GM19351 (cell line): Measurements from ENCODE around the gene SPATA2L.

Experiments used
- ATAC-seq: cut with Tn5 transposase; IDR thresholded peaks from one replicate; pipeline ENCODE4 v1.9.1; 2021; ENCODE audit warnings: mild to moderate bottlenecking, moderate library complexity; ENCODE audit not compliant: unreplicated experiment

Gene SPATA2L

DNA sequence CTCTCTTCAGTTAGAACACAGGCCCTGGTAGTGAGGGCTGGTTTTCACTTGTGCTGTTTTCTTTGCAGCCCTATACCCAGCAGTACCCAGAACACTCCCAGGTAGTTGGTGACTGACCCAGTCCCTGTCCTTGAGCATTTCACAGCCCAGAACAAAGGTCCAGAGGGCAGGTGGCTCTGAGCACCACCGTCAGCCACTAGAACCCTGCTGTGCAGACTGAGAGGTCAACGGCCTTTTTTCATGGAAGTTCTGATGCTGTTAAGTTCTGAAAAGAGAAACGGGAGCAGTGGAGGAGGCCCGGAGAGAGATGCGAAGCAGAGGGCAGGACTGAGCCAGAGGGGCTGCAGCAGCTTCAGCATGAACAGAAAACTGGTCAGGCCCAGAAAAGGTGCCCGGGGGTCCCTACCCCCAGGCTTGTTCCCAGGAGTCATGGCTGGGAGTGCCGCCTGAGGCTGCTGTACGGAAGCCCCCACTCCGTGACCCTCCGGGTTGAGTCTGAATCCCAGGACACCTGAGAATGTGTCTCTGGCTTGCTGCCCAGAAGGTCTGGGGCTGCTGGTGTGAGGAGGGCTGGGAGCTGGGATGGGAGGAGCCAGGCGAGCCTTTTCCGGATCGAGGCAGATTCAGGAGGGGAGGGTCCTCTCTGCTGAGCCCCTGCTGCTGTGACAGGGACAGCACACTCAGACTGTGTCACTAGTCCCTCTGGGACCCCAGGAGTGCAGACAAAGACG is 28.5 kb upstream of the SPATA2L start:
- ATAC-seq = no peak

DNA sequence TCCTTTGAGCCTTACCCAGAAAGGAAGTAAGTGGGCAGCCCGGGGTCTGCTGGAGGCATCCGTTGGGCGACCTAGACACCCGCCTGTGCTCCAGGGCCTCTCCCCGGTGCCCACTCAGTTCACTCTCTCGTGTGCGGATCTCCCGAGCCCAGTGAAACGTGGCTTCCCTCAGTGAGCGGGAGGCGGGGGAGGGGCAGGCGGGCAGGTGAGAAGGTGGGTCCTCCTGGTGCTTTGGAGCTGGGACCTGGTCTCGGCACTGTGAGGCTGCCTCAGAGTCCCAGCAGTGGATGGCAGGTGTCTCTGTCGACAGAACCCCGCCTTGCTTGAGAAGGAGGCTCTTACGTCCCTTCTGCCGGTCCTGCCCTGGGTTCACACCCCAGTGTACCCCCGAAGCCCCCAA is 27.8 kb upstream of the SPATA2L start:
- no peak for ATAC-seq

DNA sequence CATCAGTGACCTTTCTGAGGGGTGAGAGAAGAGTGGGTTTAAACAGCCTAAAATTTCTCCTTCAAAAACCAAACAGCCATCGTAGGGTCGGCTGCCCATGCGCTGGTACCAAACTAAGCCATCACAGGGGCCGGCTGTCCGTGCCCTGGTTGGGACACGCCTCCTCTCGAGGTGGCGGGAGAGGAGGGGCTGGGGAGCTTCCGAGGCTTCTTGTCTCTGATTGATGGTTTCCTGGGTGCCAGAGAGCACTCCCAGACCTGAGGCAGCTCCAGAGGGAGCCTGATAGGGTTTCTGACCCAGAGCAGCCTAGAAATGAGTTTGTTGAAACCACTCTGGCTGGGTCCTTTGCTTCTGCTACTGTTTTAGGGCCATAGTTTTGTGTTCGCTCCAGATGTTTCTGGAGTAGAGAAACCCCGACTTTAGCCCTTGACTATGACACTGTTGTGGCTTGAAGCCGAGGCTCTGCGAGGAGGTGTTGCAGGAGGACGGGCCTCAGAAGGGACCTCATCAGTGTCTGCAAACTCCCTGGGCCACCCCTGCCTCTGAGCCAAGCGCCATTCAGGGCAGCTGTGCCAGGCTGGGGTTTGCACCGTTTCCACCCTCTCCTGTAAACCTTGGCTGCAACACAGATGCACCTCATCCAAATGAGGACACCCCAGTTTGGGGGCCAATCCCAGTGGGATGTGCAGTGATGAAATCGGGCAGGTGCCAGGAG is 26.1 kb upstream of the SPATA2L start:
- no peak for ATAC-seq

DNA sequence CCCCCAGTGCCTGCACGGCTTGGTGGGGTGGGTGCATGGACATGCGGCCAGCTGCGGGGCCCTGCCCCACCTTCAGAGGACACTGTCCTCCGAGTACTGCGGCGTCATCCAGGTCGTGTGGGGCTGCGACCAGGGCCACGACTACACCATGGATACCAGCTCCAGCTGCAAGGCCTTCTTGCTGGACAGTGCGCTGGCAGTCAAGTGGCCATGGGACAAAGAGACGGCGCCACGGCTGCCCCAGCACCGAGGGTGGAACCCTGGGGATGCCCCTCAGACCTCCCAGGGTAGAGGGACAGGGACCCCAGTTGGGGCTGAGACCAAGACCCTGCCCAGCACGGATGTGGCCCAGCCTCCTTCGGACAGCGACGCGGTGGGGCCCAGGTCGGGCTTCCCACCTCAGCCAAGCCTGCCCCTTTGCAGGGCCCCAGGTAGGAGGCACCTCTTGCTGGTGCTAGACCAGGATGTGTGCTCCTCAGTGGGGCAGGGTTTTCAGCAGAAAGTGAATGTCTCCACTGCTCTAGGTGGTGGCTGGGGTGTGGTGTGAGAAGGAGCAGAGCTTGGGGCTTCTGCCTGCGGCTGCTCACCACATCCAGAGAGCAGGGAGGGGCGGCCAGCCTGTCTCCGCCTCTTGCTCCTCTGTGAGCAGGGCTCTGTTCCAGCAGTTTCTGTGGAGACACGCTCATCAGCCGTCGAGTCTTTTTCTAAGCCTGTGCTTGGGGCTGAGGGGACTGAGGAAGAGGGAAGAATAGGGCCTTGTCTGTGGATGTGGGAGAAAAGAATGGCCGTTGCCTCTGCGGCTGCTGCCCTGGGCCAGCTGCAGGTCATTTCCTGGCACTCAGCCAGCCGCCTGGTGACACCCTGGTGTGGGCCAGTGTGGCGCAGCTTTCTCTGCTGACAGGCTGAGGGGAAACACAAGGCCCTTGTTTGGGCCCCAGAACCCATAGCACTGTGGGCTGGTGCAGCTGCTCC is 22.1 kb upstream of the SPATA2L start:
- no peak for ATAC-seq

DNA sequence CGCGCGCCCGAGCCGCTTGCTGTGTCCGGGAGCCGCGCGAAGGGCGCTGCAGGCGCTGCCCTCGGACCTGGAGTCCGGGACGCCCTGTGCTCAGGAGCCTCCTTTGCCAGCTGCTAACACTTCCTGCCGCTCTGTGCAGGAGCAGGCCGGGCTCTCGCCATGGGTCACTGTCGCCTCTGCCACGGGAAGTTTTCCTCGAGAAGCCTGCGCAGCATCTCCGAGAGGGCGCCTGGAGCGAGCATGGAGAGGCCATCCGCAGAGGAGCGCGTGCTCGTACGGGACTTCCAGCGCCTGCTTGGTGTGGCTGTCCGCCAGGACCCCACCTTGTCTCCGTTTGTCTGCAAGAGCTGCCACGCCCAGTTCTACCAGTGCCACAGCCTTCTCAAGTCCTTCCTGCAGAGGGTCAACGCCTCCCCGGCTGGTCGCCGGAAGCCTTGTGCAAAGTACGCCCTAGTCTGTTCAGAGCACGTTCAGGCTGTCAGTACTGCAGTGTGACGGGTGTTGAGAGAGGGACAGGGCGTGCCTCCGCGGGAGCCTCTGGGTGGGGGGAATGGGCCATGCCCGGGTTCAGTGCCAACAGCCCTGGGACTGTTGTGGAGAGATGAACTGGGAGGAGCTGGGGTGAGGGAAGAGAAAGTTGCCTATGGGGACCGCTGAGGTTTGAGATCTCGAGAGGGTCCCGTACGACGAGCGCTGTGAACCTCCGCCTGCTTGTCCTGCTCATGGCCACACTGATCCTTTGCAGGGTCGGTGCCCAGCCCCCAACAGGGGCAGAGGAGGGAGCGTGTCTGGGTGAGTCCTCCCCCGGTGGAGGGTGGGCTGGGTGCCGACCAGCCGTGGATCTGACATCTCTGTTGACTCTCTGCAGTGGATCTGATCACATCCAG is 21.1 kb upstream of the SPATA2L start:
- peak; percentile 4 for ATAC-seq

DNA sequence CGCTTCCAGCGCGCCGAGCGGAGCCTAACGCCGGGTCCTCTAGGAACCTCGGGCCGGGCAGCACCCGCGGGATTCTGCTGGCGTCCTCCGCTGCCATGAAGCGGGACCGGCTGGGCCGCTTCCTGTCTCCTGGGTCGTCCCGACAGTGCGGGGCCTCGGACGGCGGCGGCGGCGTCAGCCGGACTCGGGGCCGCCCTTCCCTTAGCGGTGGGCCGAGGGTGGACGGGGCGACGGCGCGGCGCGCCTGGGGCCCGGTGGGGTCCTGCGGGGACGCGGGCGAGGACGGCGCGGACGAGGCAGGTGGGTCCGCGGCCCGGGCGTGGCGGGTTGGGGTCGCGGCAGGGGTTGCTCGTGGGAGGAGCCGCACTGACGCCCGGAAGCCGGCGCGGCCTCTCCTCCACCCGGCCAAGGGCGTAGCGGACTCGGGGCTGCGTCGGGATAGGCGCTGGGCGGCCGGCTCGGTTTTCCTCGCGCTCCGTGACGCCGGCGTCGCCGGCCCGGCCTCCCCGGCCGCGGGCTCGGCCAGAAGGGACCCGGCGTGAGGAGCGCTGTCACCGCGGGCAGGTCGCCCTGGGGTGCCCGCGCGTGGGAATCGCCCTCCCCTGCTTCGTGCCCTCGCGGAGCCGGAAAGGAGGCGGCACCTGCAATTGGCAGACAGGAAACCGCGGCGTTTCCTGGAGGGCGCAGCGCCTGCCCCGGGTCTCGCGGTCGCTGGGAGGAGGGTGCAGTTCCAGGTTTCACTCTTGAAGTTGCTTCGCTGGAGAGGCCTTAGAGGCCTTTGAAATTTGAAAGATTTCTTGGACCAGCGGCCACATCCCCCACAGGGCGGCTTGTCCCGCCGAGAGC is 20.3 kb upstream of the SPATA2L start:
- peak; percentile 25 for ATAC-seq

DNA sequence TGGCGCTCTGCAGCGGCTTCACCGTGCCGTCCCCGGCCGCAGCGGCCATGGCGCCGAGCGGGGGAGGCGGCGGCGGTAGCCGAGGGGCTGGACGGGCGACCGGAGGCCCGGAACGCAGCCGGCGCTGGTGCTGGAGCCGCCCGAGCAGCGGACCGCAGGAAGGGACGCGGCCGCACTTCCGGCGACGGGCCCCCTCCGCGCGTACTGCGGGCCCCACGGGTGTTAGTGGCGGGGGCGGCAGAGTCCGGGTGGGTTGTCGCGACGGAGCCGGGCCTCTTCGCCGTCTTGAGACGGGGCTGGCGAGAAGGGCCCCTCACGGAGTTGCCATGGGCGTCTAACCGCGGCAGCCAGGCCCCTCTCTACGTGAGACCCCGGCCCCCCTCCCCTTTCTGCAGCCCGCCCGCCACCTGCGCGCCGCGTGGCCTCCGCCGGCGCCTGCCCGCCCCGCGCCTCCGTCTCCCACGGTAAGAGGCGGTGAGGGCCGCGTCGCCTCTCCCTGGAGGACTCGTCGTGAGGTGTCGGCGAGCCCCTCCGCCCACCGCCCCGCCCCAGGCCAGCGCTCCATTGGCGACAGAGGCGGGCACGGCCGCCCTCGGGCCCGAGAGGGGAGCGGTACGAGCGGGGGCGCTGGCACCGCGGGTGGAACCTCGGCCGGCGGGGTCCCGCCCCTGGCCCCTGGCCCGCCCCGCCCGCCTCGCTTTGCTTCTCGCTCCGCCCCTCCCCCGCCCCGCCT is 19.5 kb upstream of the SPATA2L start, which contains the start of the genes VPS9D1 and ZNF276:
Gene VPS9D1, minus strand, starts transcription at position 86 of the 733 bp plus-strand sequence. Its CDS starts 37 bp downstream, at position 49.
Gene ZNF276, plus strand, starts transcription at position 725 of the 733 bp plus-strand sequence. CDS start 104 bp downstream, outside the sequence.
- peak; percentile 53 for ATAC-seq

DNA sequence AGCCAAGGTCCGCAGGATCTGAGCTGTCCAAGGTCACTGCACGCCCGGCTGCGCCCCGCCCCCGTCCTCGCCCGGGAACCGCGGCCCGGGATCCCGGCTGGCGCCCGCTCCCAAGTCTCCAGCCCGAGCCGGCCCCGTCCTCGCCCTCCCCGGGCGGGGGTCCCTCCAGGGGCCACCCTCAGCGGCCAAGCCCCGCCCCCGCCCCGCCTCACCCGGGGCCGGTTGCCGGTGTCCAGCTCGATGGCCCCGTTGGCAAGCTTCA is 19.0 kb upstream of the SPATA2L start:
- ATAC-seq = peak; percentile 7

DNA sequence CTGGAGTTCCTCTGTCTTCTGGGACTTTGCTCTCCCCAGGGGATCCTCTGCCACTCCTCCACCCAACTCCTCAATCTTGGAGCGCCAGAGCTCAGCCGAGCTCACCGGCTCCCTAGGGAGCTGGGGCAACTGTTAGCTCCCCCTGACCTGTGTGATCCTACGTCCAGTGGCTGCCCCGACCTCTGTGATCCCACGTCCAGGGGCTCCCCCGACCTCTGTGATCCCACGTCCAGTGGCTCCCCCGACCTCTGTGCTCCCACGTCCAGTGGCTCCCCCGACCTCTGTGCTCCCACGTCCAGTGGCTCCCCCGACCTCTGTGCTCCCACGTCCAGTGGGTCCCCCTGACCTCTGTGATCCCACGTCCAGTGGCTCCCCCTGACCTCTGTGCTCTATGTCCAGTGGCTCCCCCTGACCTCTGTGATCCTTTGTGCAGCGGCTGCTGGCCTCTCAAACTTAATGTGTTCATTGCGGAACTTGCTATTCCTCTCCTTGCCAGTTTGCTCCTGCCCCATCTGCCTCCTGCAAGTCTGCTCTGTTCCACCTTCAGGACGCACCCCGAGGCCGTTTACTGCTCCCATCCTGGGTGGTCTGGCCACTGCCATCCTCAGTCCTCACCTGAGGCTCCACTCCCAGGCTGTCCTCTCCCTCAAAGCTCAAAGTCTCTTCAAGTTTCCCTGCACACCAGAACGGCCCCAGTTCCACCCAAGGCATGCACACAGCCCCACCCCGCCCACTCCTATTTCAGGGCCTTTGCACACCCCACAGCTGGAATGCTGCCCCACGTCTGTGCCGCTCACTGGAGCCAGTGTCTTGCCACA is 16.4 kb upstream of the SPATA2L start:
- no peak for ATAC-seq

DNA sequence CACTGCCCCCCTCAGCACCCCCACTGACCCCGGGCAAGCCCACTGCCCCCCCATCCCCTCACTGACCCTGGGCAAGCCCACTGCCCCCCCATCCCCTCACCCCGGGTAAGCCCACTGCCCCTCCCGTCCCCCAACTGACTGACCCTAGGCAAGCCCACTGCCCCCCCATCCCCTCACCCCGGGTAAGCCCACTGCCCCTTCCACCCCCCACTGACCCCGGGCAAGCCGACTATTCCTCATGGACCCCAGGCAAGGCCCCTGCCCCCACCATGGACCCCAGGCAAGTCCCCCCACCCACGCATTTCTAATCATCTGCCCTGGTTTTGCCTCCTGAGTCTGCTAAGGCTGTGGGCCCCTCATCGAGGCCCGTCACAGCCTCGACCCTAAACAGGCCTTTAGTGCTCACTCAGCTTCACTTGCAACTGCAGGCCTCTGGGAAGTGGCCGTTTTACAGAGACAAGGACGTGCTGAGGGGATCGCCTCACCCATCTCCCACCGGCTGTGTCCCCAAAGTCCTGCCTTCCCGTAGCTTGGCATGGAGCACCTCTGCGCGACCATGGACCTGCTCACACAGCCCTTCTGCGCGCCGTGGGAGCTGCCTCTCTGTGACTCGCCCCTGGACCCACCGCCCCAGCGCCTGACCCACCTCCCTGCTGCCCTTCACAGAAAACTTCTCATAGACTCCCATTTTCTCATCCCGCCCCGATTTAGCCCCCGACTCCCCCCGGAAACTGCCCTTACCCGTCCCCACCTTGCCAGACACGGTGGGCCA is 15.6 kb upstream of the SPATA2L start:
- no peak for ATAC-seq

DNA sequence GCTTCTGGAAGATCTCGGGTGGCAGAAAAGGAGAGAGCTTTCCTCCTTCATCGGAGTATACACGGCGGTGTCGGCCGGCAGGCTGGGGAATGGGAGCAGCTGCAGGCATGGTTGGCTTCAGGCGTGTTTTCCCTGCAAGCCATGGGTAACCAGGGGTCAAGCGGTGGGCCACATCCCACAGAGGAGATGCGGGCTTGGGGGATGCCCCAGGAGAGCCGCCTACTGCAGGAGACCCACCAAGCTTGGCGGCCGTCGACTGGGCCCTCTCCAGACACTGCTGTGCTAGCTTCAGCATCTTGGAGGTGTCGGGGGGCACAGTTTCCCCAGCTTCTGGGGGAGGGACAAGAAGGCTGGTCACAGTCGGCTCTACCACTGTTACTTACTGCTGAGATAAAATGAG is 15.0 kb upstream of the SPATA2L start:
- ATAC-seq = no peak

DNA sequence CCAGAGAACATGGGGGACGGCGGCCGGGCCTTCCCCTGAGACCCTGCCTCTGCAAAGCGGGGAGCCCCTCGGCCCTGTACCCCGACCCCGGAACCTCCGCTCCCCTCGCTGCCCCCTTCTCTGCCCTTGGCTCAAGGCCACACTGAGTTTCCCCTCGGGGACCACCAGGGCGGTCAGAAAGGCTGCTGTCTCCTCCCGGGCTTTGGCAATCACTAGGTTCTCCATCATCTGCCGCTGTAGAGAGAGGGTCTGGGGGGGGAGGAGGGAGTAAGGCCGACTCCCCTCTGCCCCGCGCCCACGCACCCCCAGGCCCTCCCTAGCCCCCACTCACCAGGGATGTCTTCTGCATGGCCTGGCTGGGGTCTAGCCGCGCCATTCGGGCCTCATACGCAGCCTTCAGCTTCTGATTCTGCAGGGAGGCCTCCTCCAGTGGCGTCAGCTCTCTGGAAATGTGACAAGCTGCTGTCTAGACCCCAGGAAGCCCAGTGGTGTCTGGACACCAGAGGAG is 10.8 kb upstream of the SPATA2L start:
- ATAC-seq = no peak

DNA sequence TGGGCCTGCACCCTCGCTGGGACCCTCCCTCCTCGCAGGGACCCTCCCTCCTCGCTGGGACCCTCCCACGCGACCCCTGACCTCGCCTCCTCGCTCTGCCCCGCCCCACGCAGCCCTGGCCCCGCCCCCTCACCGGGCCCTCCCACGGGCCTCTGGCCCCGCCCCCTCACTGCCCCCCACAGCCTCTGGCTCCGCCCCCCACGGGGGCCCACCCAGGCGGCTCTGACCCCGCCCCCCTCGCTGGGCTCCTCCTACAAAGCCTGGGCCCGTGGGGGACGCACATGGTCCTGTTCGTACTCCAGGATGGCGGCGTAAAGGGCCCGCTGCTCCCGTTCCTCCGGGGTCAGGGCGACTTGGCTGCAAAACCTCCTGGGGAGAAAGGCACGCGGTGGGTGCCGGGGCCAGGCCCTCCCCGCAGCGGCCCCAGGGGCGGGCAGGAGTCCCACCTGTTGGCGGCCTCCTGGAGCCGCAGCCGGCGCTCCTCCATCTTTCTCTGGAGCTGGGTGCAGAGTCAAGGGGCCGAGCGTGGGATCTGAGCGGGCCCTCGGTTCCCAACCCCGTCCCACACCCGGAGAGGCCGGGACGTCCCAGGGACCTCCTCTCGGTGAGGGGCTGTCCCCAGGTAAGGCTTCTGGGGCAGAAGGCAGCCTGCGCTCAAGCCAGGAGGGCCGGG is 10.2 kb upstream of the SPATA2L start:
- ATAC-seq = peak; percentile 75

DNA sequence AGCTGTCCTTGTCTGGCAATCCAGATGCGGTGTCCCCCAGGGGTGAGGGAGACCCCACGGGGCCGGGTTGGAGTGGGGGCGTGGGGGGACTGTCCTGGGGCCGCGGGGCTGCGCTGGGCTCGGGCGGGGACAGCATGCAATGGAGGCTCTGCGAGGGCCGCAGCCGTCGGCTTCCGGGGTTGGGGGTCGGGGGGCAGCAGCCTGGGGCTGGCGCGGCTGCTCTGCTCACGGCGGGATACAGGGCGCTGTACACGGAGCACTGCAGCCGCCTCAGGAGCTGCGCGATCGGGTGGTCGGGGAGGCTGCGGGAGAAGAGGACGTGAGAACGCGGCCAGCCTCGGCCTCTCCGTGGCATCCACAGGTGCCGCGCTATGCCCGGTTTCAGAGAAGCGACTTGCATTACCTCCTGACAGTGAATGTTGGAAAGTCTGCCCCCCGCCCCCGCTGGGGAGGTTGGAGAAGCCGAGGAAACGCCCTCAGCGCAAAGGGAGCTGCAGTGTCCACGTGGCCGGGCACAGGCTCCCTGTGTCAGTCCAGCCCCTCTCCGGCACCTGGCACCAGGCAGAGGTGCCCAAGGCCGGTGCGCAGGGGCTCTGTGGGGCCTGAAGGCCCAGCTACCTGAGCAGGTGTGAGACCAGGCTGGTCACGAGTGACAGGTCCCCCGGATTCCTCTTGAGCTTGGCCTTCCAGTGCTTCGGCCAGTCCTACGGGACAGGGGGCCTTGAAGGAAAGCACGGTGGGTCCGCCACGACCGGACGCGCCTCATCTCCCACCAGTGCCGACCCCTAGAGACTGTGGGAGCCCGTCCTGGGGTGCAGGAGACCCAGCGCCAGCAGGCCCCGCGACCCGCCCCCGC is 9.4 kb upstream of the SPATA2L start:
- ATAC-seq = no peak

DNA sequence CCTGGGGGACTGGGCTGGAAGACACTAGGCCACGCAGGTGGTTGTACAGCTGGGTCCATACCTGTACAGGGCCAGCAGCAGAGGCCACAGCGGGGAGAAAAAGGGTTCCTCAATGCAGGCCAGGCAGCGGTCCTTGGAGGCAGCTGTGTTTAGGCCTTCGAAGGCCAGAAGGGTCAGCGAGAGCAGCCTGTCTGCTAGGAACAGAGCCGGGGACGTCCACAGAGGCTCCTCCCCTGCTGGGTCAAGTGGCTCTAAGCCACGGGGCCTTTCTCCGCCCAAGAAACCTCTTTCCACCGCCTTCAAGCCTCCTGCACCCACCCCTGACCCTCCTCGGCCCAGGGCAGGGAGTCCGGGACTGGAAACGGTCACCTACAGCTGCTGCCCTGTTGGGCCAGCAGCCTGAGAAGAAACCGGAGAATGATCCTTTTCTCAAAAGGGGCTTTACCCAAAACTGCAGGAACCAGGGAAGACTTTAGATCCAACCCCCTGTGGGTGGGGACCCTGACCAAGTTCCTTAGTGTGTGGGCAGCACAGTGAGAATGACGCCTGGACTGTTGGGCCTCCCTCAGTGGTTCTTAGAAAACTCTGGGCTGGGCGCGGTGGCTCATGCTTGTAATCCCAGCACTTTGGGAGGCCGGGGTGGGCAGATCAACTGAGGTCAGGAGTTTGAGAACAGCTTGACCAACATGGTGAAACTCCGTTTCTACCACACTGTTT is 8.4 kb upstream of the SPATA2L start:
- ATAC-seq = no peak
